Measurements from ENCODE around the gene PNKP.

PNKP gene

DNA sequence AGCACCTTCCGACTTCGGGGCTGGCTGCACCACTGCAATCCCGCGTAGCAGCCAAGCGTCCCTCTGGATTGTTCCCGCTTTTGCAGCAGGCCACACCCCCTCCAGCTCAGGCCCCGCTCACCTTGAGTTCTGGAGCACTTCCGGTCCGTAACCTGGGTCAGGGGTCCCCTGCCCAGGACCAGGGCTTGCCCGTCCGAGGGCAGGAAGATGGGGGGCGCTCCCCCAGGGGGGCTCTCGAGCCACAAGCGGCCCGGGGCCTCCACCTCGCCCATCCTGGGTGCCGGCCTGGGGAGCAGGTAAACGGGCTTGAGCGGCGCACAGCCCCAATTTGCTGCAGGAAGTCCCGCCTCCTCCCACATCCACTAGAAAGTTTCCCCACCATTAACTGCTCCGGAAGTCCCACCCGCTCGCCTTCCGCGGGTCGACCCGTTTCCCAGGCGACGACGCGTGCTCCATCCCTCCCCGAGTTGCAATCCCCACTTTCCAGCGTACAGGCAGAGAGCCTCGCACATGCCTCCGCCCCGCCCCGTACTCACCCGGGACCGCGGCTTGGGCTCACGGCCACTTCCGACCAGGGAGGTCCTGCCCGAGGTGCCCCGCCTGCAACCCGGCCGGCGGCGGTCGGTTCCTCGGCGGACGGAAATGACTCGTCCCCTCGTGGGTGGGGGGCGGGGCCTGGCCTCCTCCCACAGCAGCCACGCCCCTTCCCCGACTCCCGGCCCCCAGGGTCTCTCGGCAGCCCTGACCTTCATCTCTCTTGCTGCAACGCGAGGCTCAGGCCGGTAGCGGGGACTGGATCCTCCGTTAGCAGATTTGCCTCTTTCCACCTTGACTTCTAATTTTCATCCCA, at the start of gene PNKP:
Gene PNKP, minus strand, starts transcription at position 644 of the 850 bp plus-strand sequence. Its CDS starts 372 bp downstream, at position 272.
- TF ChIP-seq RARB (CRISPR knock-in tag; IDR thresholded peaks at IDR 0.05) = no peak
- TF ChIP-seq ZNF8 (CRISPR knock-in tag; IDR thresholded peaks at IDR 0.05) = no peak
- TF ChIP-seq CSDC2 (CRISPR knock-in tag; IDR thresholded peaks at IDR 0.05) = no peak
- TF ChIP-seq TOX (CRISPR knock-in tag; IDR thresholded peaks at IDR 0.05; ENCODE audit: borderline replicate concordance) = no peak
- no peak for TF ChIP-seq GLIS3 (CRISPR knock-in tag; IDR thresholded peaks at IDR 0.05)
- TF ChIP-seq, protein P1, sequence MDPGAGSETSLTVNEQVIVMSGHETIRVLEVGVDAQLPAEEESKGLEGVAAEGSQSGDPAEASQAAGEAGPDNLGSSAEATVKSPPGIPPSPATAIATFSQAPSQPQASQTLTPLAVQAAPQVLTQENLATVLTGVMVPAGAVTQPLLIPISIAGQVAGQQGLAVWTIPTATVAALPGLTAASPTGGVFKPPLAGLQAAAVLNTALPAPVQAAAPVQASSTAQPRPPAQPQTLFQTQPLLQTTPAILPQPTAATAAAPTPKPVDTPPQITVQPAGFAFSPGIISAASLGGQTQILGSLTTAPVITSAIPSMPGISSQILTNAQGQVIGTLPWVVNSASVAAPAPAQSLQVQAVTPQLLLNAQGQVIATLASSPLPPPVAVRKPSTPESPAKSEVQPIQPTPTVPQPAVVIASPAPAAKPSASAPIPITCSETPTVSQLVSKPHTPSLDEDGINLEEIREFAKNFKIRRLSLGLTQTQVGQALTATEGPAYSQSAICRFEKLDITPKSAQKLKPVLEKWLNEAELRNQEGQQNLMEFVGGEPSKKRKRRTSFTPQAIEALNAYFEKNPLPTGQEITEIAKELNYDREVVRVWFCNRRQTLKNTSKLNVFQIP (CRISPR knock-in tag; IDR thresholded peaks at IDR 0.05; ENCODE audit: borderline replicate concordance, low read depth) = no peak
- TF ChIP-seq ESRRG (CRISPR knock-in tag; IDR thresholded peaks at IDR 0.05) = no peak
- no peak for TF ChIP-seq OSR1 (CRISPR knock-in tag; IDR thresholded peaks at IDR 0.05)
- TF ChIP-seq, protein P2, sequence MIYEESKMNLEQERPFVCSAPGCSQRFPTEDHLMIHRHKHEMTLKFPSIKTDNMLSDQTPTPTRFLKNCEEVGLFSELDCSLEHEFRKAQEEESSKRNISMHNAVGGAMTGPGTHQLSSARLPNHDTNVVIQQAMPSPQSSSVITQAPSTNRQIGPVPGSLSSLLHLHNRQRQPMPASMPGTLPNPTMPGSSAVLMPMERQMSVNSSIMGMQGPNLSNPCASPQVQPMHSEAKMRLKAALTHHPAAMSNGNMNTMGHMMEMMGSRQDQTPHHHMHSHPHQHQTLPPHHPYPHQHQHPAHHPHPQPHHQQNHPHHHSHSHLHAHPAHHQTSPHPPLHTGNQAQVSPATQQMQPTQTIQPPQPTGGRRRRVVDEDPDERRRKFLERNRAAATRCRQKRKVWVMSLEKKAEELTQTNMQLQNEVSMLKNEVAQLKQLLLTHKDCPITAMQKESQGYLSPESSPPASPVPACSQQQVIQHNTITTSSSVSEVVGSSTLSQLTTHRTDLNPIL (CRISPR knock-in tag; IDR thresholded peaks at IDR 0.05; ENCODE audit: low read depth) = no peak
- TF ChIP-seq TCF4 (CRISPR knock-in tag; IDR thresholded peaks at IDR 0.05; ENCODE audit: borderline replicate concordance) = no peak
- TF ChIP-seq, protein P3, sequence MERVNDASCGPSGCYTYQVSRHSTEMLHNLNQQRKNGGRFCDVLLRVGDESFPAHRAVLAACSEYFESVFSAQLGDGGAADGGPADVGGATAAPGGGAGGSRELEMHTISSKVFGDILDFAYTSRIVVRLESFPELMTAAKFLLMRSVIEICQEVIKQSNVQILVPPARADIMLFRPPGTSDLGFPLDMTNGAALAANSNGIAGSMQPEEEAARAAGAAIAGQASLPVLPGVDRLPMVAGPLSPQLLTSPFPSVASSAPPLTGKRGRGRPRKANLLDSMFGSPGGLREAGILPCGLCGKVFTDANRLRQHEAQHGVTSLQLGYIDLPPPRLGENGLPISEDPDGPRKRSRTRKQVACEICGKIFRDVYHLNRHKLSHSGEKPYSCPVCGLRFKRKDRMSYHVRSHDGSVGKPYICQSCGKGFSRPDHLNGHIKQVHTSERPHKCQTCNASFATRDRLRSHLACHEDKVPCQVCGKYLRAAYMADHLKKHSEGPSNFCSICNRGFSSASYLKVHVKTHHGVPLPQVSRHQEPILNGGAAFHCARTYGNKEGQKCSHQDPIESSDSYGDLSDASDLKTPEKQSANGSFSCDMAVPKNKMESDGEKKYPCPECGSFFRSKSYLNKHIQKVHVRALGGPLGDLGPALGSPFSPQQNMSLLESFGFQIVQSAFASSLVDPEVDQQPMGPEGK (CRISPR knock-in tag; IDR thresholded peaks at IDR 0.05; ENCODE audit: borderline replicate concordance) = no peak
- TF ChIP-seq, protein P4, sequence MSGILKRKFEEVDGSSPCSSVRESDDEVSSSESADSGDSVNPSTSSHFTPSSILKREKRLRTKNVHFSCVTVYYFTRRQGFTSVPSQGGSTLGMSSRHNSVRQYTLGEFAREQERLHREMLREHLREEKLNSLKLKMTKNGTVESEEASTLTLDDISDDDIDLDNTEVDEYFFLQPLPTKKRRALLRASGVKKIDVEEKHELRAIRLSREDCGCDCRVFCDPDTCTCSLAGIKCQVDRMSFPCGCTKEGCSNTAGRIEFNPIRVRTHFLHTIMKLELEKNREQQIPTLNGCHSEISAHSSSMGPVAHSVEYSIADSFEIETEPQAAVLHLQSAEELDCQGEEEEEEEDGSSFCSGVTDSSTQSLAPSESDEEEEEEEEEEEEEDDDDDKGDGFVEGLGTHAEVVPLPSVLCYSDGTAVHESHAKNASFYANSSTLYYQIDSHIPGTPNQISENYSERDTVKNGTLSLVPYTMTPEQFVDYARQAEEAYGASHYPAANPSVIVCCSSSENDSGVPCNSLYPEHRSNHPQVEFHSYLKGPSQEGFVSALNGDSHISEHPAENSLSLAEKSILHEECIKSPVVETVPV (CRISPR knock-in tag; IDR thresholded peaks at IDR 0.05) = no peak

DNA sequence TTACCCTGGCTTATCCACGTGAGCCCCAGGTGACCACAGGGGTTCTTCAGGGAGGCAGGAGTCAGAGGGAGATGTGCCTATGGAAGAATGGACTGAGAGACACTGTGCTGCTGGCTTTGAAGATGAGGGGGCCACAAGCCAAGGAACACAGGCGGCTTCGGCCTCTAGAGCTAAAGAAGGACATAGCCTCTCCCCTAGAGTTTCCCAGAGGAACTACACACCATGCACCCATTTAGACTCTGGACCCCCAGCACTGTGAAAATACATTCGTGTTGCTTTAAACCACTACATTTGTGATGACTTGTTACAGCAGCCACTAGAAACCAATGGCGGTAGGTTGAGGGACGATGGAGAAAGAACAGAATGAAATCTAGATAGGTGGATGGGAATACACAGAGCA, 47.9 kb upstream of the PNKP start:
- no peak for ATAC-seq
- TF ChIP-seq RARB (CRISPR knock-in tag; IDR thresholded peaks at IDR 0.05) = no peak
- no peak for TF ChIP-seq ESRRG (CRISPR knock-in tag; IDR thresholded peaks at IDR 0.05)
- TF ChIP-seq, protein P2 (CRISPR knock-in tag; IDR thresholded peaks at IDR 0.05; ENCODE audit: low read depth) = no peak
- TF ChIP-seq TCF4 (CRISPR knock-in tag; IDR thresholded peaks at IDR 0.05; ENCODE audit: borderline replicate concordance) = no peak
- TF ChIP-seq ZNF565 (CRISPR knock-in tag; conservative IDR thresholded peaks at IDR 0.05; ENCODE audit: low read depth) = no peak
- no peak for TF ChIP-seq CSDC2 (CRISPR knock-in tag; IDR thresholded peaks at IDR 0.05)
- TF ChIP-seq ZNF8 (CRISPR knock-in tag; IDR thresholded peaks at IDR 0.05) = no peak
- TF ChIP-seq, protein P5, sequence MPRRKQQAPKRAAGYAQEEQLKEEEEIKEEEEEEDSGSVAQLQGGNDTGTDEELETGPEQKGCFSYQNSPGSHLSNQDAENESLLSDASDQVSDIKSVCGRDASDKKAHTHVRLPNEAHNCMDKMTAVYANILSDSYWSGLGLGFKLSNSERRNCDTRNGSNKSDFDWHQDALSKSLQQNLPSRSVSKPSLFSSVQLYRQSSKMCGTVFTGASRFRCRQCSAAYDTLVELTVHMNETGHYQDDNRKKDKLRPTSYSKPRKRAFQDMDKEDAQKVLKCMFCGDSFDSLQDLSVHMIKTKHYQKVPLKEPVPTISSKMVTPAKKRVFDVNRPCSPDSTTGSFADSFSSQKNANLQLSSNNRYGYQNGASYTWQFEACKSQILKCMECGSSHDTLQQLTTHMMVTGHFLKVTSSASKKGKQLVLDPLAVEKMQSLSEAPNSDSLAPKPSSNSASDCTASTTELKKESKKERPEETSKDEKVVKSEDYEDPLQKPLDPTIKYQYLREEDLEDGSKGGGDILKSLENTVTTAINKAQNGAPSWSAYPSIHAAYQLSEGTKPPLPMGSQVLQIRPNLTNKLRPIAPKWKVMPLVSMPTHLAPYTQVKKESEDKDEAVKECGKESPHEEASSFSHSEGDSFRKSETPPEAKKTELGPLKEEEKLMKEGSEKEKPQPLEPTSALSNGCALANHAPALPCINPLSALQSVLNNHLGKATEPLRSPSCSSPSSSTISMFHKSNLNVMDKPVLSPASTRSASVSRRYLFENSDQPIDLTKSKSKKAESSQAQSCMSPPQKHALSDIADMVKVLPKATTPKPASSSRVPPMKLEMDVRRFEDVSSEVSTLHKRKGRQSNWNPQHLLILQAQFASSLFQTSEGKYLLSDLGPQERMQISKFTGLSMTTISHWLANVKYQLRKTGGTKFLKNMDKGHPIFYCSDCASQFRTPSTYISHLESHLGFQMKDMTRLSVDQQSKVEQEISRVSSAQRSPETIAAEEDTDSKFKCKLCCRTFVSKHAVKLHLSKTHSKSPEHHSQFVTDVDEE (CRISPR knock-in tag; IDR thresholded peaks at IDR 0.05) = no peak
- no peak for TF ChIP-seq TOX (CRISPR knock-in tag; IDR thresholded peaks at IDR 0.05; ENCODE audit: borderline replicate concordance)
- TF ChIP-seq, protein P1 (CRISPR knock-in tag; IDR thresholded peaks at IDR 0.05; ENCODE audit: borderline replicate concordance, low read depth) = no peak
- TF ChIP-seq GLIS3 (CRISPR knock-in tag; IDR thresholded peaks at IDR 0.05) = no peak
- no peak for TF ChIP-seq ZFP30 (CRISPR knock-in tag; IDR thresholded peaks at IDR 0.05)
- TF ChIP-seq ISL1 (CRISPR knock-in tag; IDR thresholded peaks at IDR 0.05) = no peak
- TF ChIP-seq OSR1 (CRISPR knock-in tag; IDR thresholded peaks at IDR 0.05) = no peak

More for the DNA sequence above, at the start of gene PNKP:
- ATAC-seq = peak; percentile 66

Measured in SK-N-SH treated with all-trans-retinoic acid at 6 μM for 48 hours (cell line).